ENCODE measurements around the gene SHE. TPM values are rescaled to one million over a fixed set of nuclear protein-coding genes. Genes with fewer than 3 reads are reported as not detected.

SHE gene
- total and polyA plus RNA-seq, 2 of the 8 experiments (the other 6 are each of a cell fraction or from before 2014, with no cell fraction given), result 0.44 to 0.45 TPM

GRCh38 chr1:154443274-154444013 lies 58.8 kb downstream of the SHE start:
- POLR2A ChIA-PET (ENCODE audit: partially characterized antibody), result no interaction called here
- Histone ChIP-seq H3K36me3 (ENCODE audit: control insufficient read depth in 2 of 4, insufficient read depth in 4 of 4, low read length in 3 of 4) (no peaks in the 10 kb centered on the region), H3K27ac (ENCODE audit: low read depth, low read length) (no peak overlapping the region), H3K9ac (replicated peaks in 1 of 4; ENCODE audit: extremely low read depth in 1 of 4, low read depth in 3 of 4, low read length in 3 of 4) (no peak overlapping the region), H3K14ac (ENCODE audit: insufficient read length) (no peak overlapping the region), H2BK120ac (replicated peaks; ENCODE audit: low read depth, low read length) (no peak overlapping the region), H3K4ac (replicated peaks; ENCODE audit: insufficient read length, low read depth, low read length) (no peak overlapping the region), H3K27me3 (replicated peaks in 1 of 4; ENCODE audit: control insufficient read depth in 3 of 4, extremely low read depth in 1 of 4, insufficient read depth in 3 of 4, low read length in 3 of 4) (no peaks in the 10 kb centered on the region; a peak in 1 of 7 replicates), H3K4me1 (replicated peaks in 1 of 4; ENCODE audit: control insufficient read depth in 3 of 4, insufficient read depth in 4 of 4, low read length in 3 of 4) (peaks cover 0 to 4% (median 0%) of the 10 kb centered on the region in 4 experiments; a peak in 2 of 7 replicates), H3K79me1 (ENCODE audit: low read depth, low read length) (no peaks in the 10 kb centered on the region), H3K23ac (ENCODE audit: insufficient read length) (no peak overlapping the region), H3K4me2 (ENCODE audit: insufficient read depth in 1 of 2, low read depth in 2 of 2, low read length in 2 of 2) (no peak overlapping the region), H3K23me2 (ENCODE audit: low read depth, low read length) (peaks cover 4% of the 10 kb centered on the region; the same call in 1 of the 2 replicates), H3K79me2 (ENCODE audit: control insufficient read depth in 1 of 2, insufficient read depth in 2 of 2, low read length in 2 of 2) (no peaks in the 10 kb centered on the region), H4K8ac (ENCODE audit: extremely low read depth, insufficient read depth, low read length) (no peak overlapping the region), H4K20me1 (replicated peaks in 1 of 2; ENCODE audit: control insufficient read depth in 1 of 2, insufficient read depth in 2 of 2, low read length in 2 of 2) (no peaks in the 10 kb centered on the region), H3K18ac (ENCODE audit: extremely low read depth, low read length) (no peak overlapping the region), H3K9me3 (ENCODE audit: insufficient read depth in 2 of 2, low read depth in 1 of 2, low read length in 1 of 2) (no peaks in the 10 kb centered on the region), H4K5ac (ENCODE audit: insufficient read length, low read depth, low read length) (no peak overlapping the region), H3K56ac (replicated peaks; ENCODE audit: insufficient read length, low read depth, low read length) (no peak overlapping the region), H2BK15ac (ENCODE audit: low read length) (no peak overlapping the region), H4K91ac (replicated peaks; ENCODE audit: insufficient read length, low read length) (no peak overlapping the region), H2BK12ac (ENCODE audit: low read depth, low read length) (no peak overlapping the region; the same call in 1 of the 2 replicates), H2AK5ac (ENCODE audit: low read depth, low read length) (no peak overlapping the region), H2AFZ (ENCODE audit: low read length) (no peak overlapping the region), H2BK5ac (ENCODE audit: low read depth, low read length) (no peak overlapping the region), H3K4me3 (ENCODE audit: extremely low read depth in 1 of 4, insufficient read depth in 2 of 4, low read depth in 3 of 4, low read length in 4 of 4) (no peak overlapping the region), H2BK20ac (ENCODE audit: low read length) (no peak overlapping the region)
- DNase-seq (ENCODE audit: low read depth in 1 of 2, low spot score in 2 of 2) (no peak), FAIRE-seq (no peak)
- CTCF ChIA-PET (ENCODE audit: partially characterized antibody), result interaction anchor here (0.9 to 3.2 kb wide), 14 partner anchors 8 to 109 kb away, joined by 3 to 27 read pairs (median 5); no protein-coding TSS in a partner anchor
- 87% methylated on average over 8 of the region's 8 CpGs; no CpG with 5 or more reads in 1 of the 2 experiments for WGBS, 2 experiments (ENCODE audit: extremely low coverage in 1 of 2, insufficient coverage in 1 of 2, insufficient read length in 1 of 2, insufficient replicate concordance in 2 of 2, low coverage in 1 of 2, low lambda C conversion rate in 2 of 2, missing lambda C conversion rate in 1 of 2)
- TF ChIP-seq, protein P1, sequence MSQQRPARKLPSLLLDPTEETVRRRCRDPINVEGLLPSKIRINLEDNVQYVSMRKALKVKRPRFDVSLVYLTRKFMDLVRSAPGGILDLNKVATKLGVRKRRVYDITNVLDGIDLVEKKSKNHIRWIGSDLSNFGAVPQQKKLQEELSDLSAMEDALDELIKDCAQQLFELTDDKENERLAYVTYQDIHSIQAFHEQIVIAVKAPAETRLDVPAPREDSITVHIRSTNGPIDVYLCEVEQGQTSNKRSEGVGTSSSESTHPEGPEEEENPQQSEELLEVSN (IDR thresholded peaks at IDR 0.05), result no peak
- TF ChIP-seq TAF1 (IDR thresholded peaks at IDR 0.05; ENCODE audit: low read depth, low read length) (no peak), SIX5 (IDR thresholded peaks at IDR 0.05; ENCODE audit: low read depth, low read length) (no peak), MAFK (IDR thresholded peaks at IDR 0.05; ENCODE audit: low read depth, low read length) (no peak), ASH2L (IDR thresholded peaks at IDR 0.05; ENCODE audit: low read length) (no peak), JUND (IDR thresholded peaks at IDR 0.05; ENCODE audit: low read length) (no peak), TAF7 (optimal IDR thresholded peaks at IDR 0.05; ENCODE audit: borderline replicate concordance, low read depth, low read length) (no peak)

Data from H1 (cell line).